GM12873 (cell line): ENCODE measurements around the gene HJV.
A peak's percentile ranks its signal among the peaks of the same experiment; 100 is the strongest.

ENCODE experiments used
- TF ChIP-seq, protein P1 (sequence below): IDR thresholded peaks from 2 replicates; pipeline ENCODE4 v1.5.1; 2012; ENCODE audit warnings: low read depth, mild to moderate bottlenecking, moderate library complexity, low read length, control low read depth; ENCODE audit not compliant: insufficient read depth; ENCODE audit errors: missing control alignments

Gene HJV

GRCh38 chr1:145977486-145978470 is 43.8 kb downstream of the HJV start:
- TF ChIP-seq, protein P1, sequence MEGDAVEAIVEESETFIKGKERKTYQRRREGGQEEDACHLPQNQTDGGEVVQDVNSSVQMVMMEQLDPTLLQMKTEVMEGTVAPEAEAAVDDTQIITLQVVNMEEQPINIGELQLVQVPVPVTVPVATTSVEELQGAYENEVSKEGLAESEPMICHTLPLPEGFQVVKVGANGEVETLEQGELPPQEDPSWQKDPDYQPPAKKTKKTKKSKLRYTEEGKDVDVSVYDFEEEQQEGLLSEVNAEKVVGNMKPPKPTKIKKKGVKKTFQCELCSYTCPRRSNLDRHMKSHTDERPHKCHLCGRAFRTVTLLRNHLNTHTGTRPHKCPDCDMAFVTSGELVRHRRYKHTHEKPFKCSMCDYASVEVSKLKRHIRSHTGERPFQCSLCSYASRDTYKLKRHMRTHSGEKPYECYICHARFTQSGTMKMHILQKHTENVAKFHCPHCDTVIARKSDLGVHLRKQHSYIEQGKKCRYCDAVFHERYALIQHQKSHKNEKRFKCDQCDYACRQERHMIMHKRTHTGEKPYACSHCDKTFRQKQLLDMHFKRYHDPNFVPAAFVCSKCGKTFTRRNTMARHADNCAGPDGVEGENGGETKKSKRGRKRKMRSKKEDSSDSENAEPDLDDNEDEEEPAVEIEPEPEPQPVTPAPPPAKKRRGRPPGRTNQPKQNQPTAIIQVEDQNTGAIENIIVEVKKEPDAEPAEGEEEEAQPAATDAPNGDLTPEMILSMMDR, result peak; percentile 87

DNA sequence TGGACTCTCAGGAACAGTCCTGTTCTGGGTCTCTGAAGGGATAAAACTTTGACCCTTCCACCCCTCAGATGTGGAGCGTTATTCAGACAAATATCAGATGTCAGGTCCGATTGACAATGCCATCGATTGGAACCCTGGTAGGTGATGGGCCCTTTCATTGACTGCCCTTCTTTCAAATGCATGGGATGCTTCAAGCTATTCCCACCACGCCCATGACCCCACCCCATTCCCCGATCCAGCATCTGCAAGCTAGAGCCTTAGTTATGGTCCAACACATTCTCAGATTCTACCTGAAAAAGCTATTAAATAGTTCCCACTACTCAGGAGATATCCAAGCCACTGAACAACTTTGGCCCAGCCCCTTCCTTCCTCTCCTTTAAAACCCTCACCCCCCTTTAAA is 44.5 kb downstream of the HJV start:
- TF ChIP-seq, protein P1, result no peak

- TF ChIP-seq, protein P1, result no peak
These were observed 46.3 kb downstream of the HJV start for GRCh38 chr1:145975216-145975615.

DNA sequence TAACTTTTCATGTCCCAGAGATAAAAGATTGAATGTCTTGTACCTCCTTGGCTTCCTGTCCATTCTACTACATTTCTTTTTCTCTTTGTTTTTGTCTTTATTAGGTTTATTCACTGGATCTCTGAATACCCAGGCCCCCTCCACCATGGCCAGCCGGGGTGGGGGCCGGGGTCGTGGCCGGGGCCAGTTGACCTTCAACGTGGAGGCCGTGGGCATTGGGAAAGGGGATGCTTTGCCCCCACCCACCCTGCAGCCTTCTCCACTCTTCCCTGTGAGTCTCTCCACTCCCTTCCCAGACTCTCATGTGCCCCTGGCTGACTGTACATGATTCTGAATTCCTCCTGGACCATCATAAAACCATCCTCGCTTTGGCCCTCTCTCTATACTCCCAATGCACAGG is 46.8 kb downstream of the HJV start:
- TF ChIP-seq, protein P1, result no peak

GRCh38 chr1:145972580-145972979 is 49.0 kb downstream of the HJV start:
- TF ChIP-seq, protein P1, result no peak
